Duodenal mucosa (tissue), 2 donors: Measurements from ENCODE around the gene HEXIM2.

Source experiments
- H3K27ac ChIP-seq: one replicate; pipeline ENCODE4 v1.7.0; 2013; ENCODE audit warnings: low read depth, low read length
- H3K27me3 ChIP-seq, 2 donors: one replicate each; pipeline ENCODE4 v1.7.0; 2013; ENCODE audit warnings: low read length in 2 of 2, control low read depth in 1 of 2; ENCODE audit not compliant: insufficient read depth in 2 of 2, control insufficient read depth in 1 of 2
- H3K36me3 ChIP-seq, 2 donors: one replicate each; pipeline ENCODE4 v1.7.0; 2013; ENCODE audit warnings: low read length in 2 of 2, control low read depth in 1 of 2; ENCODE audit not compliant: insufficient read depth in 2 of 2, control insufficient read depth in 1 of 2
- H3K4me1 ChIP-seq, 2 donors: one replicate each; pipeline ENCODE4 v1.7.0; 2013; ENCODE audit warnings: low read length in 2 of 2, control low read depth in 1 of 2; ENCODE audit not compliant: insufficient read depth in 2 of 2, control insufficient read depth in 1 of 2
- H3K4me3 ChIP-seq, 2 donors: one replicate each; pipeline ENCODE4 v1.7.0; 2013; ENCODE audit warnings: low read length in 2 of 2, low read depth in 1 of 2
- H3K9ac ChIP-seq, 2 donors: one replicate each; pipeline ENCODE4 v1.7.0; 2013; ENCODE audit warnings: low read length in 2 of 2, low read depth in 1 of 2
- H3K9me3 ChIP-seq, 2 donors: one replicate each; pipeline ENCODE4 v1.7.0; 2013; ENCODE audit warnings: low read length in 2 of 2, control low read depth in 1 of 2; ENCODE audit not compliant: control insufficient read depth in 1 of 2

Gene HEXIM2

DNA sequence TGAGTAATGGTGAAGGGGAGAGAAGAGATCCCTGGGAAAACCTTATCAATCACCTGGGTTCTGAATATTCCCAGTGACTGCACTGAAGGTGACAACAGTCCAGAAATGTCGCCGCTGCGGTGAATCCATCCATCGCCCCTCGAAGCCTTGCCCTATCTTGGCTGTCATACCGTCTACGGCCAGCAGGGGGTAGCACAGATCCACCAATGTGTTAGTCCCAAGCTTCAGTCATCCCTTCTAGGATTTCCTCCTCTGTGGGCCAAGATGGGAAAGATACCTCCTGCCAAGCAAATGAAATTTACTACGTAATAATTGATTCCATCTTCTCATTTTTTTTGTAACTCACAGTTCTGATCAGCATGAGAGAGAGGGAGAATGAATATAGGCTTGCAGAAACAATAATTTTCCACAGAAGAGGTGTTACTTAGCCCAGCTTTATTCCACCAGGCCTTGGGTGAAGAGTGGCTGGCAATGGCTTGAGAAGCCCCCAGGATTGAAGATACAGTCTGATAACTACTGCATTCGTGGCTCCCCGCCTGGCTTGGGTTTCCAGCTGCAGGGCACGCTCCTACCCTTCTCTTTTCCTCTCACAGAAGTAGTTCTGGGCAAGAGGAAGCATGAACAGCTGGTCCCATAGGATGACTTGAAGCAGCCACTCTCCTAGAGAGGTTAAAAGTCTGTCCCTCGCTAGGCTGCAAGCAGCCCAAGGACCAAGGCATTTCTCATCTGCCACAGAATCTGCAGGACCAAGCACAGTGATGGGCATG is 57.4 kb downstream of the HEXIM2 start:
- Histone ChIP-seq H3K9ac (no peak overlapping the region), H3K27ac (no peak overlapping the region), H3K36me3 (no peaks in the 10 kb centered on the region), H3K4me1 (peaks cover 0 to 16% of the 10 kb centered on the region in 2 donors), H3K4me3 (no peak overlapping the region), H3K9me3 (no peaks in the 10 kb centered on the region), H3K27me3 (peaks cover 2 to 4% of the 10 kb centered on the region in 2 donors)
